HCT116 (cell line): Measurements from ENCODE around the gene R3HCC1L. TPM values are rescaled to one million over a fixed set of nuclear protein-coding genes. Genes with fewer than 3 reads are reported as not detected.
A peak's percentile ranks its signal among the peaks of the same experiment; 100 is the strongest.
"Not testable (repeated sequence)": the region's sequence is repeated elsewhere in the genome, so short reads cannot be mapped to it uniquely, and the experiment has no call there.

Experiments used
- ATAC-seq: fragments of 200-7000 bp; cut with Tn5 transposase; 2 replicates; pipeline ENCODE4 v1.9.1; 2020; ENCODE audit warnings: mild to moderate bottlenecking, moderate library complexity
- BruUV-seq: library from RNA; stranded (reverse); fragments of 400-500 nt; replicated peaks from 2 replicates; lab custom pipeline; 2021; lab: Mats Ljungman, UMichigan
- CTCF ChIA-PET: fragments of 300-600 bp; sonication (Branson Sonifier 250); formaldehyde crosslinking; loops from one replicate; lab custom pipeline; 2021; ENCODE audit warnings: antibody characterized with exemption; lab: Charles Lee
- POLR2A ChIA-PET: fragments of 300-600, 350-600 bp; sonication (Branson Sonifier 250); formaldehyde crosslinking; loops from one replicate; lab custom pipeline; 2021; ENCODE audit warnings: antibody characterized with exemption; lab: Charles Lee
- RAD21 ChIA-PET, 2 experiments: fragments of 300-600 bp; sonication (Branson Sonifier 250); formaldehyde crosslinking; loops; one replicate each; lab custom pipeline; 2023; ENCODE audit warnings: low total read pairs in 2 of 2; ENCODE audit not compliant: uncharacterized antibody in 2 of 2, unreplicated experiment in 2 of 2, low non-redundant PET in 1 of 2; lab: Charles Lee
- DNase-seq: peaks from one replicate; pipeline ENCODE4 v3.0.0-alpha.2; 2010; ENCODE audit warnings: low read depth, low spot score
- H2AFZ ChIP-seq: fragments of 200-600 bp; shearing (Covaris generic), sonication (generic); 2 replicates; pipeline ENCODE4 v1.6.1; 2017; ENCODE audit warnings: low read depth, mixed run types, mixed read lengths, antibody characterized with exemption, low read length; ENCODE audit not compliant: poor library complexity, severe bottlenecking
- H3K27ac ChIP-seq: 2 replicates; pipeline ENCODE4 v1.5.1; 2012; ENCODE audit warnings: low read depth, low read length
- H3K27me3 ChIP-seq: fragments of 200-600 bp; sonication (generic); 2 replicates; pipeline ENCODE4 v1.6.1; 2016; ENCODE audit warnings: mixed run types, low read length, mixed read lengths; ENCODE audit not compliant: insufficient read depth
- H3K36me3 ChIP-seq, 2 experiments: fragments of 200-500 bp in 1 of 2; fragments of 200-600 bp in 1 of 2; sonication (Bioruptor generic) in 1 of 2; sonication (generic) in 1 of 2; 2 replicates each; pipeline versions ENCODE4 v1.5.1 to v1.6.1; 2014 to 2016; ENCODE audit warnings: low read length in 2 of 2, inconsistent platforms in 1 of 2, mixed read lengths in 1 of 2, mixed run types in 1 of 2; ENCODE audit not compliant: insufficient read depth in 2 of 2, control insufficient read depth in 1 of 2
- H3K4me1 ChIP-seq, 2 experiments: fragments of 200-600 bp in 1 of 2; sonication (generic) in 1 of 2; 2 replicates each; pipeline versions ENCODE4 v1.5.1 to v1.6.1; 2012 to 2017; ENCODE audit warnings: low read length in 2 of 2, inconsistent platforms in 1 of 2, mild to moderate bottlenecking in 1 of 2, mixed read lengths in 1 of 2, mixed run types in 1 of 2, moderate library complexity in 1 of 2; ENCODE audit not compliant: insufficient read depth in 2 of 2, control insufficient read depth in 1 of 2
- H3K4me2 ChIP-seq: fragments of 200-600 bp; sonication (generic); 2 replicates; pipeline ENCODE4 v1.6.1; 2017; ENCODE audit warnings: mixed run types, low read length, mixed read lengths
- H3K4me3 ChIP-seq, 2 experiments: fragments of 200-600 bp in 1 of 2; sonication (generic) in 1 of 2; replicated peaks in 1 of 2; 2 replicates each; pipeline ENCODE4 v1.5.1; 2011 to 2016; ENCODE audit warnings: low read length in 2 of 2, control low read depth in 1 of 2, low read depth in 1 of 2, mild to moderate bottlenecking in 1 of 2, mixed read lengths in 1 of 2, mixed run types in 1 of 2
- H3K79me2 ChIP-seq: fragments of 200-600 bp; sonication (generic); 2 replicates; pipeline ENCODE4 v1.6.1; 2017; ENCODE audit warnings: mild to moderate bottlenecking, mixed run types, low read length, moderate library complexity, mixed read lengths; ENCODE audit not compliant: insufficient read depth
- H3K9ac ChIP-seq: fragments of 200-600 bp; sonication (generic); 2 replicates; pipeline ENCODE4 v1.6.1; 2016; ENCODE audit warnings: low read length, mixed read lengths
- H3K9me2 ChIP-seq: fragments of 200-600 bp; sonication (generic), shearing (Covaris generic); 2 replicates; pipeline ENCODE4 v1.6.1; 2017; ENCODE audit warnings: mixed run types, mild to moderate bottlenecking, moderate library complexity; ENCODE audit not compliant: insufficient read depth
- H3K9me3 ChIP-seq, 2 experiments: fragments of 200-500 bp in 1 of 2; fragments of 200-600 bp in 1 of 2; sonication (Bioruptor generic) in 1 of 2; sonication (generic) in 1 of 2; 2 replicates each; pipeline ENCODE4 v1.6.1; 2014 to 2017; ENCODE audit warnings: low read length in 2 of 2, mixed read lengths in 2 of 2, inconsistent platforms in 1 of 2, low read depth in 1 of 2, mild to moderate bottlenecking in 1 of 2, mixed run types in 1 of 2, moderate library complexity in 1 of 2; ENCODE audit not compliant: control insufficient read depth in 1 of 2, insufficient read depth in 1 of 2
- H4K20me1 ChIP-seq: fragments of 200-600 bp; sonication (generic), shearing (Covaris generic); 2 replicates; pipeline ENCODE4 v1.6.1; 2017; ENCODE audit warnings: mixed run types, mild to moderate bottlenecking, moderate library complexity; ENCODE audit not compliant: insufficient read depth
- CBX3 ChIP-seq: IDR thresholded peaks from 2 replicates; pipeline ENCODE4 v1.6.1; 2012; ENCODE audit warnings: low read depth
- ELF1 ChIP-seq: IDR thresholded peaks from 2 replicates; pipeline ENCODE4 v1.6.1; 2012; ENCODE audit warnings: low read depth, borderline replicate concordance
- EZH2phosphoT487 ChIP-seq: fragments of 200-600 bp; IDR thresholded peaks from 2 replicates; pipeline ENCODE4 v1.6.1; 2018; ENCODE audit warnings: antibody characterized with exemption, borderline replicate concordance
- JUND ChIP-seq: IDR thresholded peaks from 2 replicates; pipeline ENCODE4 v1.6.1; 2012
- POLR2A ChIP-seq: IDR thresholded peaks from 2 replicates; pipeline ENCODE4 v1.7.0; 2011; ENCODE audit warnings: borderline replicate concordance; ENCODE audit not compliant: insufficient read depth, insufficient read length; ENCODE audit errors: extremely low read depth
- RAD21 ChIP-seq: IDR thresholded peaks from 2 replicates; pipeline ENCODE4 v1.6.1; 2012; ENCODE audit warnings: low read depth, mild to moderate bottlenecking
- SIN3A ChIP-seq: IDR thresholded peaks from 2 replicates; pipeline ENCODE4 v1.6.1; 2012; ENCODE audit warnings: low read depth
- SRF ChIP-seq: IDR thresholded peaks from 2 replicates; pipeline ENCODE4 v1.6.1; 2012; ENCODE audit warnings: low read depth
- TCF7L2 ChIP-seq: IDR thresholded peaks from 2 replicates; pipeline ENCODE4 v1.7.0; 2011; ENCODE audit warnings: borderline replicate concordance, inconsistent platforms; ENCODE audit not compliant: insufficient read depth, insufficient read length; ENCODE audit errors: extremely low read depth
- ZNF274 ChIP-seq: fragments of 200-500 bp; sonication (Bioruptor generic); IDR thresholded peaks from 2 replicates; pipeline ENCODE4 v1.6.1; 2014; ENCODE audit warnings: mild to moderate bottlenecking, low read depth, low read length, inconsistent platforms
- intact Hi-C: fragments of 100-400 bp; cut with micrococcal nuclease; formaldehyde crosslinking; loops from 2 replicates; pipeline ENCODE4 v1.10.0; 2022
- total RNA-seq: library from RNA; stranded (reverse); gene quantifications from one replicate; pipeline ENCODE4 v1.2.1, GENCODE V29; 2021; ENCODE audit not compliant: unreplicated experiment
- TF ChIP-seq, protein P1 (sequence below): IDR thresholded peaks from 2 replicates; pipeline ENCODE4 v1.6.1; 2011; ENCODE audit warnings: mild to moderate bottlenecking, low read length, moderate library complexity; ENCODE audit not compliant: insufficient replicate concordance; ENCODE audit errors: extremely low read depth
- TF ChIP-seq, protein P2 (sequence below): IDR thresholded peaks from 2 replicates; pipeline ENCODE4 v1.6.1; 2012
- TF ChIP-seq, protein P3 (sequence below), 3 experiments: fragments of 200-600 bp in 1 of 3; sonication (generic) in 1 of 3; IDR thresholded peaks in 2 of 3; conservative IDR thresholded peaks in 1 of 3; 2 replicates each; pipeline ENCODE4 v1.5.1; 2012 to 2017; ENCODE audit warnings: low read depth in 2 of 3, low read length in 2 of 3, antibody characterized with exemption in 1 of 3, borderline replicate concordance in 1 of 3, control low read depth in 1 of 3, mild to moderate bottlenecking in 1 of 3, mixed read lengths in 1 of 3, mixed run types in 1 of 3, moderate library complexity in 1 of 3; ENCODE audit not compliant: insufficient read depth in 1 of 3

R3HCC1L gene
- total RNA-seq, 1 experiment from 2014 or later, result 9.3 TPM

DNA sequence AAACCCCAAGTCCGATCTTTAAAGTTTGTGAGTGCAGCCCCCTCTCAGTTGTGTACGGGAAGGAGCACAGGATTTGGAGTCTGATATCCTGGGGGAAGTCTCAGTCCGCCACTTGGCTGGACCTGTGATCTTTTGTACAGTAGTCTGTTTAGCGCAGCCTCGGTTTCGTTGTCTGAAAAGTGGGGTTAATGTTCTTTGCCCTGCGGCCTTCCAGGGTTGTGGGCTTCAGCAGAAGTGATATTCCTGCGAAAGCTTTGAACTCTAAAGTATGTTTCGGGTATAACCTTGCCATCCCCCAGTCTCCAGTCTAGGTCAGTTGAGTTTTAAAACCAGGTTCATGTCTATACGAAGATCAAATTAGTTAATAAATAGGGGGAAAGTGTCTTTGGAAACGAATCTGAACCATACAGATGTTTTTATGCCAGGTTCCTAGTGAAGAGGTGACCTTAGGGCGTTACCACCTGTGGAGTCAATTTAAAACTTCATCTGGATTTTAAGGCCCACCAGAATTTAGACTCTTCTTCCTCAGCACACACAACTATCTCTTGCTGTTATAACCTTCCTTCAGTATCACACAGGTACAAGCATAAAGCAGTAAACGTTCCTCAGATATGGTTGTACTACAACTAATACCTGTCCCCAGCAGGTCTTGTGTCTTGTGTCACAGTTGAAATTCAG, 904 bp downstream of the R3HCC1L start:
- no peaks in the 10 kb centered on the region for H3K27me3 ChIP-seq
- POLR2A ChIA-PET, result interaction anchor here (1.2 kb wide), 1 partner anchor 255 kb away, joined by 3 read pairs; no protein-coding TSS in a partner anchor
- H3K36me3 ChIP-seq, result no peaks in the 10 kb centered on the region
- peaks cover 56% of the 10 kb centered on the region for H3K79me2 ChIP-seq
- peak overlapping the region; percentile 90 for H3K4me2 ChIP-seq
- TSS peak; percentile 52 for BruUV-seq
- peak overlapping the region; percentile 94 for H3K9ac ChIP-seq
- no peaks in the 10 kb centered on the region for H3K9me2 ChIP-seq
- no peaks in the 10 kb centered on the region for H4K20me1 ChIP-seq
- ATAC-seq (no peak; the same call in 1 of the 2 replicates), DNase-seq (no peak)
- peak overlapping the region; percentile 91 for H2AFZ ChIP-seq
- CTCF ChIA-PET, result interaction anchor here (1.4 kb wide), 1 partner anchor 35 kb away, joined by 6 read pairs; no protein-coding TSS in a partner anchor
- peaks cover 0 to 21% of the 10 kb centered on the region in 2 experiments; a peak in 1 of 4 replicates for H3K4me1 ChIP-seq
- peak overlapping the region; percentile 80 to 94 for H3K4me3 ChIP-seq
- RAD21 ChIA-PET, result no interaction called here
- H3K9me3 ChIP-seq, result no peaks in the 10 kb centered on the region
- peak overlapping the region; percentile 83 for H3K27ac ChIP-seq
- intact Hi-C loops, result no loop called here
- TF ChIP-seq SIN3A, result no peak
- TF ChIP-seq, protein P1, sequence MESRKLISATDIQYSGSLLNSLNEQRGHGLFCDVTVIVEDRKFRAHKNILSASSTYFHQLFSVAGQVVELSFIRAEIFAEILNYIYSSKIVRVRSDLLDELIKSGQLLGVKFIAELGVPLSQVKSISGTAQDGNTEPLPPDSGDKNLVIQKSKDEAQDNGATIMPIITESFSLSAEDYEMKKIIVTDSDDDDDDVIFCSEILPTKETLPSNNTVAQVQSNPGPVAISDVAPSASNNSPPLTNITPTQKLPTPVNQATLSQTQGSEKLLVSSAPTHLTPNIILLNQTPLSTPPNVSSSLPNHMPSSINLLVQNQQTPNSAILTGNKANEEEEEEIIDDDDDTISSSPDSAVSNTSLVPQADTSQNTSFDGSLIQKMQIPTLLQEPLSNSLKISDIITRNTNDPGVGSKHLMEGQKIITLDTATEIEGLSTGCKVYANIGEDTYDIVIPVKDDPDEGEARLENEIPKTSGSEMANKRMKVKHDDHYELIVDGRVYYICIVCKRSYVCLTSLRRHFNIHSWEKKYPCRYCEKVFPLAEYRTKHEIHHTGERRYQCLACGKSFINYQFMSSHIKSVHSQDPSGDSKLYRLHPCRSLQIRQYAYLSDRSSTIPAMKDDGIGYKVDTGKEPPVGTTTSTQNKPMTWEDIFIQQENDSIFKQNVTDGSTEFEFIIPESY, result no peak
- no peak for TF ChIP-seq ELF1
- no peak for TF ChIP-seq TCF7L2
- TF ChIP-seq ZNF274, result no peak
- no peak for TF ChIP-seq EZH2phosphoT487
- TF ChIP-seq, protein P2, sequence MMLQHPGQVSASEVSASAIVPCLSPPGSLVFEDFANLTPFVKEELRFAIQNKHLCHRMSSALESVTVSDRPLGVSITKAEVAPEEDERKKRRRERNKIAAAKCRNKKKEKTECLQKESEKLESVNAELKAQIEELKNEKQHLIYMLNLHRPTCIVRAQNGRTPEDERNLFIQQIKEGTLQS, result no peak
- no peak for TF ChIP-seq JUND
- TF ChIP-seq, protein P3, sequence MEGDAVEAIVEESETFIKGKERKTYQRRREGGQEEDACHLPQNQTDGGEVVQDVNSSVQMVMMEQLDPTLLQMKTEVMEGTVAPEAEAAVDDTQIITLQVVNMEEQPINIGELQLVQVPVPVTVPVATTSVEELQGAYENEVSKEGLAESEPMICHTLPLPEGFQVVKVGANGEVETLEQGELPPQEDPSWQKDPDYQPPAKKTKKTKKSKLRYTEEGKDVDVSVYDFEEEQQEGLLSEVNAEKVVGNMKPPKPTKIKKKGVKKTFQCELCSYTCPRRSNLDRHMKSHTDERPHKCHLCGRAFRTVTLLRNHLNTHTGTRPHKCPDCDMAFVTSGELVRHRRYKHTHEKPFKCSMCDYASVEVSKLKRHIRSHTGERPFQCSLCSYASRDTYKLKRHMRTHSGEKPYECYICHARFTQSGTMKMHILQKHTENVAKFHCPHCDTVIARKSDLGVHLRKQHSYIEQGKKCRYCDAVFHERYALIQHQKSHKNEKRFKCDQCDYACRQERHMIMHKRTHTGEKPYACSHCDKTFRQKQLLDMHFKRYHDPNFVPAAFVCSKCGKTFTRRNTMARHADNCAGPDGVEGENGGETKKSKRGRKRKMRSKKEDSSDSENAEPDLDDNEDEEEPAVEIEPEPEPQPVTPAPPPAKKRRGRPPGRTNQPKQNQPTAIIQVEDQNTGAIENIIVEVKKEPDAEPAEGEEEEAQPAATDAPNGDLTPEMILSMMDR (IDR thresholded peaks at IDR 0.05 in 2 of 3, conservative IDR thresholded peaks at IDR 0.05 in 1 of 3; ENCODE audit: borderline replicate concordance in 1 of 3, insufficient read depth in 1 of 3, low read depth in 2 of 3, low read length in 2 of 3), result no peak
- TF ChIP-seq CBX3, result no peak
- no peak for TF ChIP-seq POLR2A
- TF ChIP-seq RAD21, result no peak
- no peak for TF ChIP-seq SRF

DNA sequence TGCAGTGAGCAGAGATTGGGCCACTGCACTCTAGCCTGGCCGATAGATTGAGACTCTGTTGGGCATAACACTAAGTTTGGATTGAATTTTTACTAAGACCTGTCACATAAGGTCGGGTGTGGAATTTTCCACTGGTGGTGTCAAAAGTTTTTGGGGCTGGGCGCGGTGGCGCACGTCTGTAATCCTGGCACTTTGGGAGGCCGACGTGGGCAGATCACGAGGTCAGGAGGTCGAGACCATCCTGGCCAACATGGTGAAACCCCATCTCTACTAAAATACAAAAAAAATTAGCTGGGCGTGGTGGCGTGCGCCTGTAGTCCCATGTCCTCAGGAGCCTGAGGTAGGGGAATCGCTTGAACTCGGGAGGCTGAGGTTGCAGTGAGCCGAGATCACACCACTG, 2.3 kb downstream of the R3HCC1L start:
- ATAC-seq, H2AFZ ChIP-seq, H3K36me3 ChIP-seq, POLR2A ChIA-PET, H3K9ac ChIP-seq, H3K9me2 ChIP-seq, H3K4me3 ChIP-seq, H3K9me3 ChIP-seq, H3K27me3 ChIP-seq, DNase-seq, BruUV-seq, CTCF ChIA-PET, RAD21 ChIA-PET, H3K27ac ChIP-seq, H3K4me2 ChIP-seq, H4K20me1 ChIP-seq, intact Hi-C loops: not testable (repeated sequence)
- peaks cover 0 to 21% of the 10 kb centered on the region in 2 experiments; a peak in 1 of 4 replicates for H3K4me1 ChIP-seq
- H3K79me2 ChIP-seq, result peaks cover 69% of the 10 kb centered on the region
